ENCODE measurements around the gene PCDHA13. TPM values are rescaled to one million over a fixed set of nuclear protein-coding genes. Genes with fewer than 3 reads are reported as not detected.
"Not testable (repeated sequence)": the region's sequence is repeated elsewhere in the genome, so short reads cannot be mapped to it uniquely, and the experiment has no call there.

PCDHA13 gene
- total RNA-seq, 1 donor from 2014 or later, result not detected

DNA sequence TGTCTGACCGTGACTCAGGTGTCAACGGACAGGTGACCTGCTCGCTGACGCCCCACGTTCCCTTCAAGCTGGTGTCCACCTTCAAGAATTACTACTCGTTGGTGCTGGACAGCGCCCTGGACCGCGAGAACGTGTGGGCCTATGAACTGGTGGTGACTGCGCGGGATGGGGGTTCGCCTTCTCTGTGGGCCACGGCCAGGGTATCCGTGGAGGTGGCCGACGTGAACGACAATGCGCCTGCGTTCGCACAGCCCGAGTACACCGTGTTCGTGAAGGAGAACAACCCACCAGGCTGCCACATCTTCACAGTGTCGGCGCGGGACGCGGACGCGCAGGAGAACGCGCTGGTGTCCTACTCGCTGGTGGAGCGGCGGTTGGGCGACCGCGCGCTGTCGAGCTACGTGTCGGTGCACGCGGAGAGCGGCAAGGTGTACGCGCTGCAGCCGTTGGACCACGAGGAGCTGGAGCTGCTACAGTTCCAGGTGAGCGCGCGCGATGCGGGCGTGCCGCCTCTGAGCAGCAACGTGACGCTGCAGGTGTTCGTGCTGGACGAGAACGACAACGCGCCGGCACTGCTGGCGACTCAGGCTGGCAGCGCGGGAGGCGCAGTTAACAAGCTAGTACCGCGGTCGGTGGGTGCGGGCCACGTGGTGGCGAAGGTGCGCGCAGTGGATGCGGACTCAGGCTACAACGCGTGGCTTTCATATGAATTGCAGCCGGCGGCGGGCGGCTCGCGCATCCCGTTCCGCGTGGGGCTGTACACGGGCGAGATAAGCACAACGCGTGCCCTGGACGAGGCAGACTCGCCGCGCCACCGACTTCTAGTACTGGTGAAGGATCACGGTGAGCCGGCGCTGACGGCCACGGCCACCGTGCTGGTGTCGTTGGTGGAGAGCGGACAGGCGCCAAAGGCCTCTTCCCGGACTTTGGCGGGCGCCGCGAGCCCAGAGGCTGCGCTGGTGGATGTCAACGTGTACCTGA lies 11.4 kb upstream of the PCDHA13 start:
- no peak for DNase-seq
- TF ChIP-seq, protein P1, sequence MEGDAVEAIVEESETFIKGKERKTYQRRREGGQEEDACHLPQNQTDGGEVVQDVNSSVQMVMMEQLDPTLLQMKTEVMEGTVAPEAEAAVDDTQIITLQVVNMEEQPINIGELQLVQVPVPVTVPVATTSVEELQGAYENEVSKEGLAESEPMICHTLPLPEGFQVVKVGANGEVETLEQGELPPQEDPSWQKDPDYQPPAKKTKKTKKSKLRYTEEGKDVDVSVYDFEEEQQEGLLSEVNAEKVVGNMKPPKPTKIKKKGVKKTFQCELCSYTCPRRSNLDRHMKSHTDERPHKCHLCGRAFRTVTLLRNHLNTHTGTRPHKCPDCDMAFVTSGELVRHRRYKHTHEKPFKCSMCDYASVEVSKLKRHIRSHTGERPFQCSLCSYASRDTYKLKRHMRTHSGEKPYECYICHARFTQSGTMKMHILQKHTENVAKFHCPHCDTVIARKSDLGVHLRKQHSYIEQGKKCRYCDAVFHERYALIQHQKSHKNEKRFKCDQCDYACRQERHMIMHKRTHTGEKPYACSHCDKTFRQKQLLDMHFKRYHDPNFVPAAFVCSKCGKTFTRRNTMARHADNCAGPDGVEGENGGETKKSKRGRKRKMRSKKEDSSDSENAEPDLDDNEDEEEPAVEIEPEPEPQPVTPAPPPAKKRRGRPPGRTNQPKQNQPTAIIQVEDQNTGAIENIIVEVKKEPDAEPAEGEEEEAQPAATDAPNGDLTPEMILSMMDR (IDR thresholded peaks at IDR 0.05; ENCODE audit: borderline replicate concordance), result no peak
- Histone ChIP-seq H3K27ac (replicated peaks) (no peak overlapping the region), H3K9me3 (replicated peaks) (peaks cover 50% of the 10 kb centered on the region), H3K27me3 (ENCODE audit: low read depth) (peaks cover 99% of the 10 kb centered on the region), H3K4me1 (no peaks in the 10 kb centered on the region), H3K4me3 (no peak overlapping the region), H3K36me3 (no peaks in the 10 kb centered on the region)
- intact Hi-C loops (cut with micrococcal nuclease), result no loop called here

DNA sequence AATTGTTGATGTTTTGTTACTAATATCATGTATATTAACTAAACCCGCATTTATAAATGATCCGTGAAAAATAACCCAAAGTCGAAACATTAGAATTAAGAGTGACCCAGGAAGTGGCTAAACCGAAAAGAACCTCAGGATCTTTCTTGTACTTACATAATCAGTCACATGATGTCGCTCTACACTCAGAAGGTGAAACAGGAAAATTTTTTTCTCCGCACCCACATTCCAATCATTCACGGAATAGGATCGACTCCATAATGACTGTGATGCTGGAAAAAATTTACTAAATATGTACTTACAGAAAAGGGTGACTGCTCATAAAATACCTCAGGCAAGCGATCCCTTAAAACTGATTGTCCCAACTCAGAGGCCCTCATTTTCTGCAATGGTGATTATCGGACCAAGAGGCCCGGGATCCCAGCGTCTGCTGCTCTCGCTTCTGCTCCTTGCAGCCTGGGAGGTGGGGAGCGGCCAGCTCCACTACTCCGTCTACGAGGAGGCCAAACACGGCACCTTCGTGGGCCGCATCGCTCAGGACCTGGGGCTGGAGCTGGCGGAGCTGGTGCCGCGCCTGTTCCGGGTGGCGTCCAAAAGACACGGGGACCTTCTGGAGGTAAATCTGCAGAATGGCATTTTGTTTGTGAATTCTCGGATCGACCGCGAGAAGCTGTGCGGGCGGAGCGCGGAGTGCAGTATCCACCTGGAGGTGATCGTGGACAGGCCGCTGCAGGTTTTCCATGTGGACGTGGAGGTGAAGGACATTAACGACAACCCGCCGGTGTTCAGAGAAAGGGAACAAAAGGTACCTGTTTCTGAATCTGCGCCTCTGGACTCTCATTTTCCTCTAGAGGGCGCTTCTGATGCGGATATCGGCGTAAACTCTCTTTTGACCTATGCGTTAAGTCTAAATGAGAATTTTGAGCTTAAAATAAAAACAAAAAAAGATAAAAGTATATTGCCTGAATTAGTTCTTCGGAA lies 6.5 kb upstream of the PCDHA13 start, which contains the start of gene PCDHA12:
PCDHA12 (plus strand) TSS at position 224 of the 981 bp plus-strand sequence; CDS start at position 389, 165 bp downstream.
- Histone ChIP-seq H3K4me3 (no peak within 1 kb of the TSS), H3K36me3 (no peaks in the 10 kb centered on the region), H3K27ac (replicated peaks) (no peak within 1 kb of the TSS), H3K4me1 (no peaks in the 10 kb centered on the region), H3K9me3 (replicated peaks) (peaks cover 55% of the 10 kb centered on the region), H3K27me3 (ENCODE audit: low read depth) (peaks cover 98% of the 10 kb centered on the region)
- no peak for DNase-seq
- intact Hi-C loops (cut with micrococcal nuclease), result no loop called here
- TF ChIP-seq, protein P1 (IDR thresholded peaks at IDR 0.05; ENCODE audit: borderline replicate concordance), result no peak

DNA sequence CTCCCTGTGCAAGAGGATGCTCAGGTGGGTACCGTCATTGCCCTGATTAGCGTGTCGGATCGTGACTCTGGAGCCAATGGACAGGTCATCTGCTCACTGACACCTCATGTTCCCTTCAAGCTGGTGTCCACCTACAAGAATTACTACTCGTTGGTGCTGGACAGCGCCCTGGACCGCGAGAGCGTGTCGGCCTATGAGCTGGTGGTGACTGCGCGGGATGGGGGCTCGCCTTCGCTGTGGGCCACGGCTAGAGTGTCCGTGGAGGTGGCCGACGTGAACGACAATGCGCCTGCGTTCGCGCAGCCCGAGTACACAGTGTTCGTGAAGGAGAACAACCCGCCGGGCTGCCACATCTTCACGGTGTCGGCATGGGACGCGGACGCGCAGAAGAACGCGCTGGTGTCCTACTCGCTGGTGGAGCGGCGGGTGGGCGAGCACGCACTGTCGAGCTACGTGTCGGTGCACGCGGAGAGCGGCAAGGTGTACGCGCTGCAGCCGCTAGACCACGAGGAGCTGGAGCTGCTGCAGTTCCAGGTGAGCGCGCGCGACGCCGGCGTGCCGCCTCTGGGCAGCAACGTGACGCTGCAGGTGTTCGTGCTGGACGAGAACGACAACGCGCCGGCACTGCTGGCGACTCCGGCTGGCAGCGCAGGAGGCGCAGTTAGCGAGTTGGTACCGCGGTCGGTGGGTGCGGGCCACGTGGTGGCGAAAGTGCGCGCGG lies 5.2 kb upstream of the PCDHA13 start:
- Histone ChIP-seq H3K27me3 (ENCODE audit: low read depth) (peaks cover 98% of the 10 kb centered on the region), H3K9me3 (replicated peaks) (peaks cover 48% of the 10 kb centered on the region)
- DNase-seq; H3K36me3 ChIP-seq; H3K27ac ChIP-seq (replicated peaks); H3K4me1 ChIP-seq; H3K4me3 ChIP-seq; intact Hi-C loops (cut with micrococcal nuclease): not testable (repeated sequence)

DNA sequence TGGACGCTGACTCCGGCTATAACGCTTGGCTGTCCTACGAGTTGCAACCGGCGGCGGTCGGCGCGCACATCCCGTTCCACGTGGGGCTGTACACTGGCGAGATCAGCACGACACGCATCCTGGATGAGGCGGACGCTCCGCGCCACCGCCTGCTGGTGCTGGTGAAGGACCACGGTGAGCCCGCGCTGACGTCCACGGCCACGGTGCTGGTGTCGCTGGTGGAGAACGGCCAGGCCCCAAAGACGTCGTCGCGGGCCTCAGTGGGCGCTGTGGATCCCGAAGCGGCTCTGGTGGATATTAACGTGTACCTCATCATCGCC lies 4.7 kb upstream of the PCDHA13 start:
- intact Hi-C loops (cut with micrococcal nuclease), result no loop called here
- DNase-seq, result no peak
- Histone ChIP-seq H3K4me3 (no peak overlapping the region), H3K27ac (replicated peaks) (no peak overlapping the region), H3K4me1 (no peaks in the 10 kb centered on the region), H3K36me3 (no peaks in the 10 kb centered on the region), H3K27me3 (ENCODE audit: low read depth) (peaks cover 98% of the 10 kb centered on the region), H3K9me3 (replicated peaks) (peaks cover 48% of the 10 kb centered on the region)
- TF ChIP-seq, protein P1 (IDR thresholded peaks at IDR 0.05; ENCODE audit: borderline replicate concordance), result no peak

DNA sequence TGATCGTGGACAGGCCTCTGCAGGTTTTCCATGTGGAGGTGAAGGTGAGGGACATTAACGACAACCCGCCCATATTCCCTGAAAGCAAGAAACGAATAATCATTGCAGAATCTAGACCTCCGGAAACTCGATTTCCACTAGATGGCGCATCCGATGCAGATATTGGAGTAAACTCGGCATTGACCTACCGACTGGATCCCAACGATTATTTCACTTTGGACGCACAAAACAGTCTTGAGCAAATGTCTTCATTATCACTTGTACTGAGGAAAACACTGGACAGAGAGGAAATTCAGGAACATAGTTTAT lies 621 bp downstream of the PCDHA13 start:
- no peak for DNase-seq
- Histone ChIP-seq H3K36me3 (no peaks in the 10 kb centered on the region), H3K27me3 (ENCODE audit: low read depth) (peaks cover 70% of the 10 kb centered on the region), H3K4me3 (peak overlapping the region; percentile 18), H3K4me1 (no peaks in the 10 kb centered on the region), H3K9me3 (replicated peaks) (peaks cover 55% of the 10 kb centered on the region), H3K27ac (replicated peaks) (no peak overlapping the region)
- TF ChIP-seq, protein P1 (IDR thresholded peaks at IDR 0.05; ENCODE audit: borderline replicate concordance), result no peak
- intact Hi-C loops (cut with micrococcal nuclease), result no loop called here
